ENCODE results near the gene RPH3AL.
A peak's percentile ranks its signal among the peaks of the same experiment; 100 is the strongest.
"Not testable (repeated sequence)": the region's sequence is repeated elsewhere in the genome, so short reads cannot be mapped to it uniquely, and the experiment has no call there.

RPH3AL gene

GRCh38 chr17:234994-235830 lies 117.4 kb downstream of the RPH3AL start:
- not testable (repeated sequence) for DNase-seq

- DNase-seq: not testable (repeated sequence)
Observed at GRCh38 chr17:234163-234993, 118.2 kb downstream of the RPH3AL start.

- DNase-seq: peak; percentile 6
Observed at GRCh38 chr17:233473-233941, 119.1 kb downstream of the RPH3AL start.

- DNase-seq: no peak
Observed at GRCh38 chr17:231966-232807, 120.4 kb downstream of the RPH3AL start.

- DNase-seq: no peak
Observed at GRCh38 chr17:231191-231965, 121.2 kb downstream of the RPH3AL start.

- no peak for DNase-seq
Observed at GRCh38 chr17:230395-230770, 122.2 kb downstream of the RPH3AL start.

- DNase-seq: no peak
Observed at GRCh38 chr17:229709-230394, 122.8 kb downstream of the RPH3AL start.

GRCh38 chr17:228951-229708 lies 123.5 kb downstream of the RPH3AL start:
- no peak for DNase-seq

- DNase-seq: no peak
Observed at GRCh38 chr17:227946-228615, 124.5 kb downstream of the RPH3AL start.

- DNase-seq: no peak
Observed at GRCh38 chr17:227078-227945, 125.3 kb downstream of the RPH3AL start.

GRCh38 chr17:226108-227077 lies 126.2 kb downstream of the RPH3AL start:
- no peak for DNase-seq

- DNase-seq: no peak
Observed at GRCh38 chr17:225551-225950, 127.1 kb downstream of the RPH3AL start.

GRCh38 chr17:224576-224975 lies 128.0 kb downstream of the RPH3AL start:
- DNase-seq: not testable (repeated sequence)

GRCh38 chr17:223723-224471 lies 128.7 kb downstream of the RPH3AL start:
- no peak for DNase-seq

- no peak for DNase-seq
Observed at GRCh38 chr17:222172-222571, 130.4 kb downstream of the RPH3AL start.

- DNase-seq: no peak
Observed at GRCh38 chr17:219696-220095, 132.9 kb downstream of the RPH3AL start.
